PC-9 (cell line): ENCODE measurements around the gene RNF223. TPM values are rescaled to one million over a fixed set of nuclear protein-coding genes. Genes with fewer than 3 reads are reported as not detected.

Experiments
- BruUV-seq: library from RNA; stranded (reverse); fragments of 400-500 nt; replicated peaks from 2 replicates; lab custom pipeline; 2021; lab: Mats Ljungman, UMichigan
- CTCF ChIA-PET: fragments of 300-600 bp; sonication (Branson Sonifier 250); formaldehyde crosslinking; loops from one replicate; lab custom pipeline; 2022; ENCODE audit warnings: antibody characterized with exemption; lab: Charles Lee
- POLR2A ChIA-PET: fragments of 300-600 bp; sonication (Branson Sonifier 250); formaldehyde crosslinking; loops from one replicate; lab custom pipeline; 2022; ENCODE audit warnings: antibody characterized with exemption; ENCODE audit not compliant: unreplicated experiment; lab: Charles Lee
- DNase-seq, 2 experiments: peaks; one replicate each; pipeline versions ENCODE4 v3.0.0 to v3.0.0-alpha.2; 2015 to 2022; ENCODE audit warnings: mixed read lengths in 1 of 2
- H2AFZ ChIP-seq: fragments of 200-600 bp; sonication (generic); 2 replicates; pipeline ENCODE4 v1.8.1; 2017; ENCODE audit warnings: antibody characterized with exemption
- H3F3A ChIP-seq: fragments of 200-600 bp; sonication (generic); 2 replicates; pipeline ENCODE4 v1.8.1; 2017; ENCODE audit warnings: antibody characterized with exemption, mild to moderate bottlenecking, low read depth; ENCODE audit not compliant: insufficient read depth
- H3K27ac ChIP-seq: fragments of 200-600 bp; sonication (generic); 2 replicates; pipeline ENCODE4 v1.6.1; 2016; ENCODE audit warnings: mixed run types
- H3K27me3 ChIP-seq: fragments of 200-600 bp; sonication (generic); 2 replicates; pipeline ENCODE4 v1.6.1; 2016; ENCODE audit warnings: low read depth, mixed run types; ENCODE audit not compliant: insufficient read depth
- H3K36me3 ChIP-seq: fragments of 200-600 bp; sonication (generic); 2 replicates; pipeline ENCODE4 v1.6.1; 2016; ENCODE audit warnings: low read depth, mixed run types
- H3K4me1 ChIP-seq: fragments of 200-600 bp; sonication (generic); replicated peaks from 2 replicates; pipeline ENCODE4 v1.6.1; 2016; ENCODE audit warnings: mixed run types; ENCODE audit not compliant: insufficient read depth
- H3K4me2 ChIP-seq: fragments of 200-600 bp; sonication (generic); 2 replicates; pipeline ENCODE4 v1.6.1; 2017; ENCODE audit warnings: mixed run types
- H3K4me3 ChIP-seq: fragments of 200-600 bp; sonication (generic); 2 replicates; pipeline ENCODE4 v1.6.1; 2016; ENCODE audit warnings: mixed run types
- H3K79me2 ChIP-seq: fragments of 200-600 bp; sonication (generic); 2 replicates; pipeline ENCODE4 v1.6.1; 2017; ENCODE audit warnings: low read depth, mixed run types
- H3K9me2 ChIP-seq: fragments of 200-600 bp; sonication (generic); 2 replicates; pipeline ENCODE4 v1.8.1; 2017; ENCODE audit warnings: mild to moderate bottlenecking; ENCODE audit not compliant: insufficient read depth
- H3K9me3 ChIP-seq: fragments of 200-600 bp; sonication (generic); 2 replicates; pipeline ENCODE4 v1.8.1; 2016; ENCODE audit warnings: low read depth; ENCODE audit not compliant: insufficient read depth
- H4K20me1 ChIP-seq: fragments of 200-600 bp; sonication (generic); 2 replicates; pipeline ENCODE4 v1.8.1; 2017; ENCODE audit not compliant: insufficient read depth
- CTCF ChIP-seq: fragments of 200-600 bp; sonication (generic); conservative IDR thresholded peaks from 2 replicates; pipeline ENCODE4 v1.6.1; 2017; ENCODE audit warnings: mixed run types, antibody characterized with exemption, mild to moderate bottlenecking, moderate library complexity
- EZH2 ChIP-seq: fragments of 200-600 bp; sonication (generic); IDR thresholded peaks from 2 replicates; pipeline ENCODE4 v1.8.0; 2017; ENCODE audit warnings: antibody characterized with exemption, low read depth
- intact Hi-C: fragments of 100-400 bp; cut with micrococcal nuclease; formaldehyde crosslinking; loops from one replicate; pipeline ENCODE4 v1.10.0; 2022; ENCODE audit not compliant: unreplicated experiment
- total RNA-seq: library from RNA; stranded (reverse); gene quantifications from 2 replicates; pipeline ENCODE4 v1.2.3, GENCODE V29; 2021

The RNF223 gene
- total RNA-seq, 1 experiment from 2014 or later = 3.6 TPM

DNA sequence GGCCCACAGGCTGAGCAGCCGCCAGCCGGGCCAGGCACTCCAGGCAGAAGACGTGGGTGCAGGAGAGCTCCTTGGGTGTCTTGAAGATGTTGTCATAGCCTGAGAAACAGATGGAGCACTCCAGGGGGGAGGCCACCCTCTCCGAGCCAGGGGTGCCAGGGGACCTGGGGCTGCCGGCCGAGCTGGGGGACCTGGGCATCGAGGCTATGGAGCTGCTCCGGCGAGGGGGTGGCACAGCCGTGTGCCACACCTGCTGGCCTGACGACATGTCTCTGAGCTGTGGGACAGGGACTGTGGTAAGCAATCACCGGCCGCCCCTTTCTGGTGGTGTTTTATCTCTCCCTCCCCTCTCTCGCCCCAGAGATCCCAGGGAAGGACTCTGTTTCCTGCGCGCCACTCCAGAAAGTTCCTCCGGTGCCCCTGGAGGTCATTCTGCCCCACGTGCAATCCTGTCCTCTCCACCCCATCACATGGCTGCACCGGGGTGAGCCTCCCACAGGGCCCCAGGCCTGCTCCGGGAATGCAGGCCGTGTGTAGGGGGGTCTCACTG lies 1.7 kb downstream of the RNF223 start:
- Histone ChIP-seq H3K4me1 (peaks cover 55% of the 10 kb centered on the region), H3K4me3 (peak overlapping the region; percentile 59), H3K27ac (peak overlapping the region; percentile 97), H3K9me3 (no peaks in the 10 kb centered on the region), H3K79me2 (peaks cover 32% of the 10 kb centered on the region), H3K4me2 (peak overlapping the region; percentile 92), H2AFZ (no peak overlapping the region), H3K36me3 (no peaks in the 10 kb centered on the region), H3K9me2 (no peaks in the 10 kb centered on the region), H4K20me1 (no peaks in the 10 kb centered on the region), H3K27me3 (no peaks in the 10 kb centered on the region), H3F3A (peaks cover 56% of the 10 kb centered on the region)
- intact Hi-C loops = loop anchor here (5.0 kb wide), 2 partner anchors 50 to 70 kb away; partner anchors contain the start of genes AGRN and HES4
- BruUV-seq = no TSS peak
- POLR2A ChIA-PET = no interaction called here
- CTCF ChIA-PET = interaction anchor here (0.6 kb wide), 2 partner anchors 83 to 192 kb away, joined by 3 to 14 read pairs; no protein-coding TSS in a partner anchor
- no peak for DNase-seq
- TF ChIP-seq CTCF = no peak
- TF ChIP-seq EZH2 = no peak

DNA sequence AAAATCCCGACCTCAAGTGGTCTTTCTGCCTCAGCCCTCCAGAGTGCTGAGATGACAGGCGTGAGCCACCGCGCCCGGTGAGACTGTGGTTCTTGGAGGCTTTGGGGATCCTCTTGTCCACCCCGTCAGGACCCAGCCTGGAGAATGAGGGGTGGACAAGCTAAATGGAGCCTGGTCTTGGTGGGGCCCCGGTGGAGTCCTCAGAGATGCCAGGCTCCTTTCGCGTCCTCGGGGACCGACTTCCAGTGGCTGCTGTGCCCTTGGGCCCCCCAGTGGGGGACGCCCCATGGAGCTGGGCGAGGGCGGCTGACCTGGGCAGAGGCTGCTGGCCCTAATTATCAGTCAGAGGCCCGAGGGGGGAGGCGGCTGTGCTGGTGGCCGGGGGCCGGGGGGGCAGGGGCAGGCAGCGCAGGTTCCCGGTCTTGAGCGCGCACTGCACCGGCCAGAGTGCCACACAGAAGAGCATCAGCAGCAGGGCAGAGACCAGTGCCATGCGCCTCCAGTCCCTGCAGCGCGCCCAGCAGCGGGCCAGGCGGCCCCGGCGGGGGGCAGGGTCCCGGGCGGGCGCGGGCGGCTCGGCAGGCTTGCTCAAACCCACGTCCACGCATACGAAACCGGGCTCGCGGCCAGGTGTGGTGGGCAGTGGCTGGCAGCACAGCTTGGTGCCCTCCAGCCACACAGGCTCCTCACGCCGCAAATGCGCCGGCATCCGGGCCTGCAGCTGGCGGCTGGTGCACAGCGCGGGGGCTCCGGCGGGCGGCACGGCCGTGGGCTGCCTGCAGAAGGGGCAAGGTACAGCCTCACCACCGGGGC lies 2.4 kb downstream of the RNF223 start:
- Histone ChIP-seq H3K36me3 (no peaks in the 10 kb centered on the region), H4K20me1 (no peaks in the 10 kb centered on the region), H3K27me3 (no peaks in the 10 kb centered on the region), H3K4me2 (peak overlapping the region; percentile 92; the same call in 1 of the 2 replicates), H3K4me1 (peaks cover 59% of the 10 kb centered on the region), H3K9me2 (no peaks in the 10 kb centered on the region), H3K4me3 (no peak overlapping the region), H3K9me3 (no peaks in the 10 kb centered on the region), H3K79me2 (peaks cover 33% of the 10 kb centered on the region), H2AFZ (no peak overlapping the region), H3K27ac (peak overlapping the region; percentile 97), H3F3A (peaks cover 61% of the 10 kb centered on the region)
- ChIA-PET POLR2A (no interaction called here), CTCF (no interaction called here)
- TF ChIP-seq CTCF (no peak), EZH2 (no peak)
- intact Hi-C loops = loop anchor here (5.0 kb wide), 2 partner anchors 49 to 69 kb away; partner anchors contain the start of genes AGRN and HES4
- no TSS peak for BruUV-seq
- no peak for DNase-seq

DNA sequence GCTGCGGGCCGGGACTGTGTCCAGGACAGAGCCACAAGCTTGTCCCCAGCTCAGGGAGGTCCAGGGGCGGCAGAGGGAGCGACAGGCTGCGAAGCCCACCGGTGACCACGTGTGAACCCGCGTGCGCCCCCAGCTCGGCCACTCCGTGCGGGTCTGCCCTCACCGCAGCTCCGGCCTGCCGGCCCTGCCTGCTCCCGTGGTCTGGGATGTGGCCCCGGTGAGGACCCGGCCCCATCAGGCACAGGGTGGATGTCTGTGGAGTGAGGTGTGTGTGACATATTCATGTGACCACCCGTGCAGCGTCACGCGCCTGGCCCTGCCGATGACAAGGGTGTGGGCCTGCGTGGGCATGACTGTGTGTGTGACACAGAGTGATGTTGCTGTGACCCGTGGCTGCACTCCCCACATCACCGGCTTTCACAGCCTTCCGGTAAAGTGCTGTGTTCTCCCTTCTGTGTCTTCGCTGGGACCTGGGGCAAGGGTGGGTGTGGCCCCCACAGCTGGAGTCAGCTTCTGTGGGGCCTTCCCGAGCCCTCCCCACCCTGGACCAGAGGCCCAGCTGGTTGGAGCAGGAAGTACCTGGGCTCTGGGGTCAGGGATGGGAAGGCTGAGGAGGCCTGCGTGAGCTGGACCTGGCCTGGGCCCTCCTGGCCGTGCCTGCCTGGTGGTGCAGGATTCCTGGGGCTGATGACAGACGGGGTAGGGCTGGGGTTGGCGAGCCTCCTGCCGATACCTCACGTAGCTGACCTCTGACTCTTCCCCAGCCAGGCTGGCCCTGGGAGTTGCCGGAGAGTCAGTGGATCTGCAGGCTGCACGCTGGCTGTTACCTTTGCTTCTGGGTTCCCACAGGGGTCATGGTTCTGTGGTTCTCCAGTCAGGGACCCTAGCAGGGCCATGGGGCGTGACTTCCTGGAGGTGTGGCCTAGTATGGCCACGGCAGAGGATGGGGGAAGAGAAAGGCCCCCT lies 4.1 kb downstream of the RNF223 start:
- Histone ChIP-seq H3K9me2 (no peaks in the 10 kb centered on the region), H3F3A (peaks cover 71% of the 10 kb centered on the region), H3K27ac (peak overlapping the region; percentile 87), H3K4me2 (peak overlapping the region; percentile 76), H3K4me1 (peaks cover 52% of the 10 kb centered on the region), H2AFZ (no peak overlapping the region; the same call in 1 of the 2 replicates), H3K79me2 (peaks cover 33% of the 10 kb centered on the region), H3K36me3 (no peaks in the 10 kb centered on the region), H3K9me3 (no peaks in the 10 kb centered on the region), H3K27me3 (no peaks in the 10 kb centered on the region), H3K4me3 (peak overlapping the region; percentile 86), H4K20me1 (no peaks in the 10 kb centered on the region)
- POLR2A ChIA-PET = no interaction called here
- peak; percentile 86 to 88 for DNase-seq
- intact Hi-C loops = loop anchor here (5.0 kb wide), 2 partner anchors 48 to 68 kb away; partner anchors contain the start of genes AGRN and HES4
- CTCF ChIA-PET = interaction anchor here (0.5 kb wide), 1 partner anchor 79 kb away, joined by 3 read pairs; no protein-coding TSS in a partner anchor
- TF ChIP-seq CTCF = no peak
- no peak for TF ChIP-seq EZH2
- no TSS peak for BruUV-seq
